NCI-H2081 treated with DMSO at 0.1 percent for 48 hours (cell line): Measurements from ENCODE around the gene PCDH9.
"Not testable (repeated sequence)": the region's sequence is repeated elsewhere in the genome, so short reads cannot be mapped to it uniquely, and the experiment has no call there.

Source experiments
- DNase-seq: peaks from one replicate; lab custom pipeline; 2025; lab: John Stamatoyannopoulos, UW

Gene PCDH9

DNA sequence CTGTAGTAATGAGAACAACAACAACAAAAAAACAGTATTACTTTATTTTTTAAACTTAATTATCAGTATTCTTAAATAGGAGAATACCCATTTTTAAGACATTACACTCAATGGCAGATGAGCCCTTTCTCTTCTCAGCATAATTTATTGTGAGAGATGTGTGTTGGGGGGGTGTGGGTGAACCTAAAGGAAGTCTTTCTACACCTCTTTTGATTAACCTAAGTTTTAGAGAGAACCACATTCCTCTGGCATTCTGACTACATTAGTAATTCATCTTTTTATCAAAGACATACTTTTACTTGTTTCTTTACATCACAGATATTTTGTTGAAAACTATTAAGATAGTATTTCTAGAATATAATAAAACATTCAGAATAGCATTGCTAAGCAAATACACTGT is 890.9 kb downstream of the PCDH9 start:
- DNase-seq: no peak

DNA sequence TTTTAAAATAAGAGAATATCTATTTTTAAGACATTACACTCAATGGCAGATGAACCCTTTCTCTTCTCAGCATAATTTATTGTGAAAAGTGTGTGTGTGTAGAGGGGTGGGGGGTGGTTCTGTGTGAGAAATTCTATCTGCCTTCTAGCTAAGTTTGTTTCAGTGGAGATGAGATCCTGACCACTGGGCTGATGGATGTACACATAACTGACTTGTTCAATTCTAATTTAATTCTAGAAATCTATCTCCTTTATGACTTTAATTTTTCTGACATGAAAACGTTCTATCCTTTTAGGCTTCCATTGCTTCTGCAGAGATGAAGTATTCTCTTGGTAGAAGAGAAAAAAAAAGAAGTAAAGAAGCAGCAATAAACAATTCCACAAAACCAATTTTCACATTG is 891.6 kb downstream of the PCDH9 start:
- DNase-seq: no peak

DNA sequence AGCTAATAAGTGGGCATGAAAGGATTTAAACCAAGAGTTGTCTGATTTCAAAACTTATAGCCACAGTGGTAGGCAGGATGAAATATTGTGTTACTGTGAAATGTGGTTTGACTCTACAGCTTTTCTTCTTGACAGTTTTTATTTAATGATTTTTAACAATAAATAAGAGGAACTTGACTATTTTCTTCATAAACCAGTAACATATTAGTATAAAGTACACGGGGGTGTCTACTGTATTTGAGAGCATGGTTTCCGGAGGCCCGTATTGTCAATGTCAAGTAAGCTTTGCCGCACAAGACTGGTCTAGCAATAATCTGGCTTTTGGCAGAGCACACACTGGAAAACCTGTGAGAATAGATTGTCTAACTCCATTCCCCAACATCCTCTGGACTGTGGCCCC is 894.5 kb downstream of the PCDH9 start:
- DNase-seq: no peak

DNA sequence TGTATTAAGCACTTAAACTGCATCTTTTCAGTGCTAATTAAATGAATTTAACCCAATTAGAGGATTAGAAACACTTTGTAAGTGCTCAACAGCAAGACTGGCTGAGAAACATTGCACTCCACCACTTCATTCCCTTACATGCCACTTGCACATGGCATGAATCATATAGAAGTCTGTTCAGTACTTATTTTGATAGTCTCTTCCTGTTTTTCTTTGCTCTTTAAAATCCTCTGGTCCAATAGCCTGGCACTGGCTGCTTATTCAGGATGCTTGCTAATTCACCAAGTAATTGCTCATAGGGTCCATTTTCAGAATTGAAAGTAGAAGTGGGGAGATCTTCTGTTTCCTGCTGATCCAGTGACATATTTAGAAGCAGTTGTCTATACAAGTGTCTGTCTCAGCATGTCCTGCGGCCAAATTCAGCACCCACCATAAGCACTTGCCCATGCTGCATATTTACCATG is 900.1 kb downstream of the PCDH9 start:
- DNase-seq: peak; percentile 60

DNA sequence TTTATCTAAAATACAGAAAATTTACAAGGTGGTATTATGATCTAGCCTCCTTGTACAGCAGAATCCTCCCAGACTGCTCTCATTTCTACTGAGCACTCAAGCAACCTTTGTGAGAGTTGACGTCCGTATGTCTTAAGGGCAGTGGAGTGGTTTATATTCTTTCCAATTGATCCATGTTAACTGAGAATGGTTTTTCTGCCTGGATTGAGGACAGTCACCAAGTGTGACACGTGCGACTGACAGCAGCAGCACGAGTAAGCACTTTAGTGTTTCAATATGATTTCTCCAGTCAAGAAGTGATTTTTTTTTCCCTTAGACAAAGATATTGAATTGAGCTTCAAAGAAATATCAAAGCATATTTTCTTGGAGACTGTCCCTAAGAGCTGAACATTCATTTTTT is 901.7 kb downstream of the PCDH9 start:
- no peak for DNase-seq

DNA sequence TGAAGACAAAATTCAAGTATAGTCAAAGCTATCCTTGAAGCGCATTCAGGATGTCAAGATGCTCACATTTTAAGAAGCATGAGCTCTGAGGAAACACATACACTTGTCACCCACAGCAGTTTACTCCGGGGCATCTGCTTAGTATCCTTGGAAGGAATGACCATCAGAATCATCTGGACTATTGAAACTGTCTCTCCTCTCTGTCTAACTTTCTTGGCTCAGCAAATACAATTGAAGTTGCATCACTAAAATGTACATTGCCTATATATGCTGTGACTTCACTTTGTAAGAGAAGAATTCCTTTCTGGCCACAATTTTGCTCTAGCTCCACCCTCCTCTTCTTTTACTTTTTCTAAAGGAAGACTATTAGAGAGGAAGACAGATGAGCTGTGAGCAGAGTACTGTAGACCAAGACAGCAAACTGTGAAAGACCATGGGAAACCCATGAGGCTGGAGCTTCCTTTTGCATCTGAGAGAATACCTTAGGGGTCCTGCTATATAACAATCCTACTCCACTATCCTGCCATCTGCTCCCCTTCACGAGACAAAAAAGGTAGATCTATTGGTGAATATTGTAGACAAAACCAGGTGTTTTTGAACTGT is 906.3 kb downstream of the PCDH9 start:
- no peak for DNase-seq

- DNase-seq: no peak
Measured at GRCh38 chr13:66322936-66323335, 907.2 kb downstream of the PCDH9 start.

DNA sequence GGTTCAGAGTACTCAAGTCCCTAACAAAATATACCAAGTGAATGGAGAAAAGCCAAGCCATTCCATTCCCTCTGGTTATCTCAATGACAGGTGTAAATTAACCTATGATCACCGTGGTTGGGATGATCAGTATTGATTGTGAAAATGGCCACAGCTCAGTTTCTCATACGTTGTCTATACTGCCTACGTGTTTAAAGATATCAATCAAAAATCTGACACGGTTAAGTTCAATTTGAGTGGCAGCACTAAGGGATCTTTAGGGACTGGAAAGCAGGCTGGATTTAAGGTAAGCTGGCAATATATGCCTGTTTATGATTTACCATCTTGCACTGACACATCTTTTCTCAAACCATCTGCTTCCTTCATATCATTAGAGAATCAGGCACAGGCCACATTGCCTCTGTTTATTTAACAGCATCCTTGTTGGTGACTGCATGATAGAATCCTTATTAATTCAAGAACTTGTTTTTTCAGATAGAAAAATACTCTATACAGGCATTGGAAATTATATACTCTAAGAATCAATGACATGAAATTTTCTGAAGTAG is 907.9 kb downstream of the PCDH9 start:
- no peak for DNase-seq

GRCh38 chr13:66314911-66315310 is 915.2 kb downstream of the PCDH9 start:
- DNase-seq: no peak

GRCh38 chr13:66313413-66313812 is 916.7 kb downstream of the PCDH9 start:
- DNase-seq: no peak

DNA sequence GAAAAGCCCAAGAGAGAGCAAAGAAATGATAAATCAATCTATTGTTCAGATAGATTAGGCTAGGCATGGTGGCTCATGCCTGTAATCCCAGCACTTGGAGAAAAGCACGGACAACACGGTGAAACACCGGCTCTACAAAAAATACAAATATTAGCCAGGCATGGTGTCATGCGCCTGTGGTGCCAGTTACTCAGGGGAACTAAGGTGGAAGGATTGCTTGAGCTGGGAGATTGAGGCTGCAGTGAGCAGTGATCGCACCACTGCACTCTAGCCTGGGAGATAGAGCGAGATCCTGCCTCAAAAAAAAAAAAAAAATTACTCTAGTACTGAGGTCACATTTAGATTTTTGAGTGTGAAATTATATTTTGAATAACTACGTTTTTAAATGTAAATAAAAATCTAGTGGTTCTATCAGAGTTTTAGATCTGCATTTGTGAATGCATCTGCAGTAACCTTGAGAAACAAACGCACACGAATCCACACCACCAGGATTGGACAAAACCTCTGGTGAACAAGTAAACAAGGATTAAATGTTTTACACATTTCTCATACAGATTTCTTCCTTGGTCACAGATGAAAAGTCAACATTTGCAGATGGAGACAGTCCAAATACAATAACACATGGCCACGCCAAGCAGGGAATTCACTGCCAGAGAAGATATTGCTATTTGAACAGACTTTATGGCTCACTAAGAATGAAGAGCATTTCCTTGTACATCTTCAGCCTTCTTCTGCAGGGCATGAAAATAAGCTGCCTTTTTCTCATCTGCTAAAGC is 917.6 kb downstream of the PCDH9 start:
- DNase-seq: peak; percentile 25

- DNase-seq: no peak
Measured at GRCh38 chr13:66305961-66306617, 924.0 kb downstream of the PCDH9 start.

DNA sequence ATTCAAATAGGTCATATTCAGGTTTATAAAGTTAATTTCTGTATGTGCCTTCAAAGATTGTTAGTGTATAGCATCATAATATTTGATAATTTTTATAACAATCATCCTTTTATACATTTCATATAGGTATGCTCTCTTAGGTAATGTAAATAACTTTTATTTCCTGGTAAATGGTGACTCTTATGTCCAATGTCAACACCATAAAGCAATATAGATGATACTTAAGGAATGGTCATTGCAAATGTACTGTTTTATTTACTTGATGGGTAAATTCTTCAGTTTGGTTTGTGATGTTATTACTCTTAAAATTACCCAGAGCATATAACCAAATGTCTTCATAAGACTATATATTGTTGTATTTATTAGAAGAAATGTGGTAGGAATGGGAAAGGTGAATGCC is 928.7 kb downstream of the PCDH9 start:
- DNase-seq: no peak

DNA sequence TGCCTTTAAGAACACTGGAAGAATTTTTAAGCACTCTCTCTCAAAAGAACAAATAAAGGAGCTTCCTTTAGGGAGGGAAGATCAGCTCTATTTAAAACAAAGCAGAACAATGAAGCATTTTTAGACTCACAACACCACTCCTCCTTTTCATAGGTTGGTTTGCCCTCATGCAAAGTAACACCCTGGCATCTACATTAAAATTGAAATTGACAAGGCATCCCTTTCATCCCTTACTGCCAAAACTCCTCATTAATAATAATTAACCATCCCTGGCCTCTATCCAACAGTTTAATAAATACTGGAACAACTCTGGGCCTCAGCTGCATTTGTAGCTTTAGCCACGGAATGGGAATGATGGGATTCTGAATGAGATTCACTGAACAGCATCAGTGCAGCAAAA is 929.1 kb downstream of the PCDH9 start:
- no peak for DNase-seq

DNA sequence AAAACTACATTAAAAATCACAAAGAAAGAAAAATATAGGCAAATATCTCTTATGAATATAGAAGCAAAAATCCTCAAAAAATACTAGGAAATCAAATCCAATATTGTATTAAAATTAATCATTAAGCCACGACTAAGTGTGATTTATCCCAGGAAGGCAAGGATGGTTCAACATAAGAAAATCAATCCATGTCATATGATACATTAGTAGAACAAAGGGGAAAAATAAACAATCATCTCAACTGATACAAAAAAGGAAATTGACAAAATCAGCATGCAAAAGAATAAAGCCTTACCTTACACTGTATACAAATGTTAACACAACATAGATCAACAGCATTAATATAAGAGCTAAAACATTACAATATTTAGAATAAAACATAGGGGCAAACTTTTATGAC is 933.3 kb downstream of the PCDH9 start:
- no peak for DNase-seq

DNA sequence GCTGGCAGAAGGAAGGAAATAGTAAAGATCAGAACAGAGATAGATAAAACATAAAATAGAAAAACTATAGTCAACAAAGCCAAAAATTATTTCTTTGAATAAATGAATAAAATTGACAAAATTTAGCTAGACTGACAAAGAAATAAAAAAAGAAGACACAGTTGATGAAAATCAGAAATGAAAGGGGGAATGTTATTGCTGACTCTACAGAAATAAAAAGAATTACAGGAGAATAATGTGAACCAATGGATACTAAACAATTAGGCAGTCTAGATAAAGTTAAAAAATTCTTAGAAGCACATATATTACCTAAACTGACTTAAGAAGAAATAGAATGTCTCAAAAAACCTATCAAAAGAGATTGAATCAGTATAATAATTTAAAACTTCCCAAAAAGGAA is 933.8 kb downstream of the PCDH9 start:
- DNase-seq: no peak

GRCh38 chr13:66286806-66287205 is 943.3 kb downstream of the PCDH9 start:
- DNase-seq: not testable (repeated sequence)

- DNase-seq: no peak
Measured at GRCh38 chr13:66275416-66275815, 954.7 kb downstream of the PCDH9 start.

DNA sequence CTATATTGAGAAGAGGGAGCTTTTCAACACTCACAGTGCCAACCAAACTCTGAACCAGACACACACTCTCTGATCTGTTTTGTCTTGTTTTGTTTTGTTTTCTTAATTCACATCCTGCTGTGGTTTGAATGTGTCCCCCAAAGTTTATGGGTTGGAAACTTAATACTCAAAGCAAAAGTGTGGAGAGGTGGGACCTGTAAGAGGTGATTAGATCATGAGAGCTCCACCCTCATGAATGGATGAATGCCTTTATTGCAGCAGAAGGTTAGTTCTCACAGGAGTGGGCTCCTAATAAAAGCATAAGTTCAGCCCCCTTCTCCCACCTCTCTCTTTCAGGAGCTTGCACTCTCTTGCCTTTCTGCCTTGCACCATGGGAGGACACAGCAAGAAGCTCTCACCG is 957.1 kb downstream of the PCDH9 start:
- no peak for DNase-seq

- DNase-seq: no peak
Measured at GRCh38 chr13:66266761-66267160, 963.4 kb downstream of the PCDH9 start.

- DNase-seq: no peak
Measured at GRCh38 chr13:66266348-66266747, 963.8 kb downstream of the PCDH9 start.

DNA sequence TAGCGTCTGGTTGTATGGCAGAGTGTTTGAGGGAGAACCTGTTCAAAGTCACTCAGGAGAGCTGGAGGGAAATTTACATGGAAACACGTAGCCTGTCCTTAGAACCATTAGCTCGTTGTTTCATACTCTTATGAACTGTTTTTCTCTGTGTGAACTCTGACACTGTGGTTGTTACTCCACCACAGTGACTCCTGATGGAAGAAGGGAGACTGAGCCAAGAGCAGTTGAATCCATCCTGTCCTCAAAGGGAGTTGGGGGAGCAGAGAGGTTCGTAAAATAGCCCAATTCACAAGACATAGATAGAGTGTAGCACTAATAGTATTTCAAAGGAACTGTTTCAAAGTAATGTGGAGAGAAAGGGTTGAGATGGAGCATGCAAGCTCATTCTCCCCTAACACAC is 964.8 kb downstream of the PCDH9 start:
- DNase-seq: no peak

GRCh38 chr13:66264971-66265370 is 965.2 kb downstream of the PCDH9 start:
- no peak for DNase-seq
